Esophagus (tissue), 2 donors: ENCODE data around the gene MYH16. TPM values are rescaled to one million over a fixed set of nuclear protein-coding genes. Genes with fewer than 3 reads are reported as not detected.
"Not testable (repeated sequence)": the region's sequence is repeated elsewhere in the genome, so short reads cannot be mapped to it uniquely, and the experiment has no call there.

Experiments
- H3K27ac ChIP-seq, 2 donors: one replicate each; pipeline ENCODE4 v1.5.1; 2013; ENCODE audit warnings: low read depth in 2 of 2, mild to moderate bottlenecking in 2 of 2, inconsistent platforms in 1 of 2, low read length in 1 of 2, moderate library complexity in 1 of 2
- H3K27me3 ChIP-seq, 2 donors: one replicate each; pipeline ENCODE4 v1.6.1; 2013; ENCODE audit warnings: low read length in 2 of 2, control low read depth in 1 of 2, mild to moderate bottlenecking in 1 of 2; ENCODE audit not compliant: insufficient read depth in 2 of 2, control insufficient read depth in 1 of 2
- H3K36me3 ChIP-seq, 2 donors: one replicate each; pipeline ENCODE4 v1.6.1; 2013; ENCODE audit warnings: low read length in 1 of 2; ENCODE audit not compliant: control insufficient read depth in 2 of 2, insufficient read depth in 2 of 2
- H3K4me1 ChIP-seq, 2 donors: one replicate each; pipeline ENCODE4 v1.6.1; 2013; ENCODE audit warnings: low read length in 1 of 2; ENCODE audit not compliant: control insufficient read depth in 2 of 2, insufficient read depth in 2 of 2
- H3K4me3 ChIP-seq, 2 donors: one replicate each; pipeline ENCODE4 v1.5.1; 2013; ENCODE audit warnings: low read length in 2 of 2, mild to moderate bottlenecking in 2 of 2, low read depth in 1 of 2, moderate library complexity in 1 of 2
- H3K9me3 ChIP-seq, 2 donors: one replicate each; pipeline ENCODE4 v1.6.1; 2013; ENCODE audit warnings: mild to moderate bottlenecking in 2 of 2, low read depth in 1 of 2, low read length in 1 of 2, moderate library complexity in 1 of 2; ENCODE audit not compliant: control insufficient read depth in 2 of 2, insufficient read depth in 1 of 2
- WGBS, 2 donors: extraction: QIAGEN DNeasy Blood & Tissue Kit; methylation state at CpG; one replicate each; pipeline ENCODE4 v1.1.7; 2013; 5-methylcytosine and 5-hydroxymethylcytosine counted together
- polyA plus RNA-seq, 2 donors: library from polyadenylated mRNA; stranded (reverse); fragments of 200-250 nt; gene quantifications; one replicate each; pipeline ENCODE4 v1.2.3, GENCODE V29; 2013
- donor health status: healthy with polysubstance abuse.
- donor health status: Bipolar disorder and iron deficiency.

Gene MYH16
- polyA plus RNA-seq, 2 donors: 0.04 TPM; not detected in 1

- H3K4me3 ChIP-seq, H3K9me3 ChIP-seq, H3K4me1 ChIP-seq, H3K27ac ChIP-seq, H3K27me3 ChIP-seq: not testable (repeated sequence)
- 97% methylated on average over 15 of the region's 15 CpGs for WGBS, 2 donors
- peaks cover 19 to 25% of the 10 kb centered on the region in 2 donors for H3K36me3 ChIP-seq
These were observed 85.9 kb downstream of the MYH16 start for GRCh38 chr7:99358521-99358920.

GRCh38 chr7:99359465-99360154 is 87.0 kb downstream of the MYH16 start:
- Histone ChIP-seq H3K4me1 (no peaks in the 10 kb centered on the region), H3K4me3 (no peak overlapping the region), H3K27me3 (no peaks in the 10 kb centered on the region), H3K27ac (no peak overlapping the region), H3K36me3 (peaks cover 17 to 21% of the 10 kb centered on the region in 2 donors), H3K9me3 (no peaks in the 10 kb centered on the region)
- WGBS, 2 donors: 87 to 91% methylated on average over 22 of the region's 22 CpGs

Other genes starting within 250 kb of the MYH16 start
- gene SMURF1, start 128.7 kb upstream of the MYH16 start, polyA plus RNA-seq: 10 to 100 TPM; 11.7 to 12.9 TPM
- under 1 TPM; 0.39 to 0.81 TPM for gene KPNA7, start 64.7 kb upstream of the MYH16 start, polyA plus RNA-seq
- gene ARPC1A, start 53.1 kb downstream of the MYH16 start, polyA plus RNA-seq: 100 to 1,000 TPM; 150 to 209 TPM
- gene ARPC1B, start 101.9 kb downstream of the MYH16 start, polyA plus RNA-seq: 10 to 100 TPM; 18.0 to 55.7 TPM
- gene PDAP1, start 135.8 kb downstream of the MYH16 start, polyA plus RNA-seq: 100 to 1,000 TPM; 110 to 182 TPM
- gene BUD31, start 136.1 kb downstream of the MYH16 start, polyA plus RNA-seq: 100 to 1,000 TPM in 1 of 2 donors, 10 to 100 TPM in 1; 93.8 to 100 TPM
- gene PTCD1, start 166.0 kb downstream of the MYH16 start, polyA plus RNA-seq: 1 to 10 TPM; 3.2 to 3.6 TPM
- gene CPSF4, start 166.1 kb downstream of the MYH16 start, polyA plus RNA-seq: 10 to 100 TPM; 22.5 to 24.3 TPM
- 1,000 to 10,000 TPM; 1,217 to 1,445 TPM for gene ATP5MF, start 193.3 kb downstream of the MYH16 start, polyA plus RNA-seq
- gene ZNF789, start 200.1 kb downstream of the MYH16 start, polyA plus RNA-seq: 10 to 100 TPM in 1 of 2 donors, 1 to 10 TPM in 1; 4.7 to 11.3 TPM
- 10 to 100 TPM; 15.2 to 19.8 TPM for gene ZNF394, start 227.4 kb downstream of the MYH16 start, polyA plus RNA-seq
- gene ZKSCAN5, start 231.8 kb downstream of the MYH16 start, polyA plus RNA-seq: 1 to 10 TPM; 2.2 to 2.5 TPM